Fibroblast of lung (primary cell): Measurements from ENCODE around the gene SLC35A2.

Experiments used
- EZH2 ChIP-seq: IDR thresholded peaks from 2 replicates; pipeline ENCODE4 v1.5.1; 2012; ENCODE audit warnings: low read length, control low read depth, mild to moderate bottlenecking; ENCODE audit errors: missing control alignments
- TF ChIP-seq, protein P1 (sequence below), 2 donors: IDR thresholded peaks in 1 of 2; conservative IDR thresholded peaks in 1 of 2; 1 replicate in 1 of 2; 2 replicates in 1 of 2; pipeline ENCODE4 v1.5.1; 2011 to 2012; ENCODE audit warnings: low read length in 2 of 2, control low read depth in 1 of 2, inconsistent platforms in 1 of 2, low read depth in 1 of 2, mild to moderate bottlenecking in 1 of 2

DNA sequence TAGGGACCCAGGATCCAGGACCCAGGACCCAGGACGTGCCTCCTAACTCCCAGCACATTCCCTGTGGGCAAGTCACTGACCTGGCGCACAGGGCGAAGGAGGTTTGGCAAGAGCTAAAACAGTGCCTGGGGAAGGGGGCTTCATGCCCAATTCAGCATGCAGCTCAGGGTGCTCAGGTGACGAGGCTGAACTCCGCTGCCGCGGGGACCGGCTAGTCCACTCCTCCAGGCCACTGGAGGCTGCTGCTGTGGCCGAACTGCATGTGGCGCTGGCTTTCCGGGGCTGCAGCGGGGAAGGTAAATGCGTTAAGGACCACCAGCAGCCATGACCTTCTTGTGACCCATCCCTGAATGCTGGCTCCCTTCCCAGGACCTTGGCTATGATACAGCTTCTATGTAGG lies 12.3 kb upstream of the SLC35A2 start:
- TF ChIP-seq, protein P1, sequence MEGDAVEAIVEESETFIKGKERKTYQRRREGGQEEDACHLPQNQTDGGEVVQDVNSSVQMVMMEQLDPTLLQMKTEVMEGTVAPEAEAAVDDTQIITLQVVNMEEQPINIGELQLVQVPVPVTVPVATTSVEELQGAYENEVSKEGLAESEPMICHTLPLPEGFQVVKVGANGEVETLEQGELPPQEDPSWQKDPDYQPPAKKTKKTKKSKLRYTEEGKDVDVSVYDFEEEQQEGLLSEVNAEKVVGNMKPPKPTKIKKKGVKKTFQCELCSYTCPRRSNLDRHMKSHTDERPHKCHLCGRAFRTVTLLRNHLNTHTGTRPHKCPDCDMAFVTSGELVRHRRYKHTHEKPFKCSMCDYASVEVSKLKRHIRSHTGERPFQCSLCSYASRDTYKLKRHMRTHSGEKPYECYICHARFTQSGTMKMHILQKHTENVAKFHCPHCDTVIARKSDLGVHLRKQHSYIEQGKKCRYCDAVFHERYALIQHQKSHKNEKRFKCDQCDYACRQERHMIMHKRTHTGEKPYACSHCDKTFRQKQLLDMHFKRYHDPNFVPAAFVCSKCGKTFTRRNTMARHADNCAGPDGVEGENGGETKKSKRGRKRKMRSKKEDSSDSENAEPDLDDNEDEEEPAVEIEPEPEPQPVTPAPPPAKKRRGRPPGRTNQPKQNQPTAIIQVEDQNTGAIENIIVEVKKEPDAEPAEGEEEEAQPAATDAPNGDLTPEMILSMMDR (conservative IDR thresholded peaks at IDR 0.05 in 1 of 2, IDR thresholded peaks at IDR 0.05 in 1 of 2; ENCODE audit: low read depth in 1 of 2, low read length in 2 of 2), result no peak
- no peak for TF ChIP-seq EZH2
